HTR-8/SVneo (cell line): ENCODE data around the gene CRYGN.

ENCODE experiments used
- DNase-seq: peaks from one replicate; pipeline ENCODE4 v3.0.0; 2011; ENCODE audit warnings: low spot score, mixed read lengths; ENCODE audit not compliant: insufficient read length
- FAIRE-seq: peaks from 2 replicates; lab custom pipeline; 2011; peaks lifted over from hg19 to GRCh38; lab: Jason Lieb, UNC

Gene CRYGN

GRCh38 chr7:151439855-151440798 lies at the start of gene CRYGN:
CRYGN (minus strand) TSS chr7:151440141; CDS start chr7:151439917, 224 bp downstream.
- FAIRE-seq (no peak), DNase-seq (no peak)

GRCh38 chr7:151489498-151489897 lies 49.6 kb upstream of the CRYGN start:
- DNase-seq = no peak
- FAIRE-seq = no peak

- DNase-seq = no peak
- FAIRE-seq = no peak
Observed at GRCh38 chr7:151488096-151488495, 48.2 kb upstream of the CRYGN start.

GRCh38 chr7:151487228-151487627 lies 47.3 kb upstream of the CRYGN start:
- DNase-seq (no peak), FAIRE-seq (no peak)

- FAIRE-seq = no peak
- no peak for DNase-seq
Observed at GRCh38 chr7:151486074-151486473, 46.1 kb upstream of the CRYGN start.

GRCh38 chr7:151484971-151485707 lies 45.2 kb upstream of the CRYGN start:
- no peak for FAIRE-seq
- DNase-seq = no peak

- DNase-seq = no peak
- FAIRE-seq = no peak
Observed at GRCh38 chr7:151483711-151483983, 43.7 kb upstream of the CRYGN start.

- FAIRE-seq = no peak
- no peak for DNase-seq
Observed at GRCh38 chr7:151482883-151483710, 43.2 kb upstream of the CRYGN start.

- FAIRE-seq (no peak), DNase-seq (no peak)
Observed at GRCh38 chr7:151481650-151482505, 41.9 kb upstream of the CRYGN start.

- no peak for FAIRE-seq
- no peak for DNase-seq
Observed at GRCh38 chr7:151477867-151478266, 37.9 kb upstream of the CRYGN start.

GRCh38 chr7:151472644-151473380 lies 32.9 kb upstream of the CRYGN start:
- FAIRE-seq (no peak), DNase-seq (no peak)

GRCh38 chr7:151470711-151471110 lies 30.8 kb upstream of the CRYGN start:
- FAIRE-seq = no peak

GRCh38 chr7:151469281-151469680 lies 29.3 kb upstream of the CRYGN start:
- FAIRE-seq (no peak), DNase-seq (no peak)

More at GRCh38 chr7:151470711-151471110, 30.8 kb upstream of the CRYGN start:
- DNase-seq = no peak

- FAIRE-seq = no peak
Observed at GRCh38 chr7:151468217-151469018, 28.5 kb upstream of the CRYGN start.

GRCh38 chr7:151465169-151465568 lies 25.2 kb upstream of the CRYGN start:
- FAIRE-seq (no peak), DNase-seq (no peak)

More at GRCh38 chr7:151468217-151469018, 28.5 kb upstream of the CRYGN start:
- no peak for DNase-seq

GRCh38 chr7:151462306-151462779 lies 22.4 kb upstream of the CRYGN start:
- DNase-seq (no peak), FAIRE-seq (no peak)

GRCh38 chr7:151461942-151462230 lies 21.9 kb upstream of the CRYGN start:
- DNase-seq = no peak
- FAIRE-seq = no peak
